HG02763 (cell line): ENCODE data around the gene EFHD2.
"Not testable (repeated sequence)": the region's sequence is repeated elsewhere in the genome, so short reads cannot be mapped to it uniquely, and the experiment has no call there.

ENCODE experiments used
- ATAC-seq: cut with Tn5 transposase; IDR thresholded peaks from one replicate; pipeline ENCODE4 v1.9.1; 2021; ENCODE audit warnings: mild to moderate bottlenecking, moderate library complexity; ENCODE audit not compliant: unreplicated experiment

EFHD2 gene

GRCh38 chr1:15449567-15449966 lies 39.9 kb downstream of the EFHD2 start:
- ATAC-seq = no peak

DNA sequence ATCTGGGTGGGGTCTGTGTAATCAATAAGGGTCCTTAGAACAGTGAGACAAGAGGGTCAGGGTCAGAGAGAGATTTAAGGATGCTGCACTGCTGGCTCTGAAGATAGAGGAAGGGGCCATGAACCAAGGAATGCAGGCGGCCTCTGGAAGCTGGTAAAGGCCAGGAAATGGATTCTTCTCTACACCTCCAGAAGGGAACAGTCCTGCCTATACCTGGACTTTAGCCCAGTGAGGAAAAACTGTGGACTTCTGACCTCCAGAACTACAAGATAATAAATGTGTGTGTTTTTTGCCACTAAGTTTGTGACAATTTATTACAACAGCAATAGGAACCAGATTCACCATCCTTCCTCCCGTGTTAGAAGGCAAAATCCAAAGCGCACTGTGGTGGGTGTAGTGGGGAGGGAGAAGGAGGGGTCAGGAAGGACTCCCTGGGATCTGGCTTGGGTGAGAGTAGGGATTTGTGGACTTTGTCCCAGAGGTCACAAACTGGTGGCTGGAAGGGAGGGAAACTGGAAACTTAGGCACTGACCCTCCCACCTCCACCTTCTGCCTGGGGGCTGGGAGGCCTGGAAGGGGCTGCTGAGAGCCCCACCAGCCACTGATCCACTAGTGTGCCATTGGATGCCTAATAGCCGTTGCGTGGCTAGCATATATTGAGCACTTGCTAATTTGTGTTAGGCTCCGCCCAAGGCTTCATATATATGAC lies 41.5 kb downstream of the EFHD2 start:
- no peak for ATAC-seq

DNA sequence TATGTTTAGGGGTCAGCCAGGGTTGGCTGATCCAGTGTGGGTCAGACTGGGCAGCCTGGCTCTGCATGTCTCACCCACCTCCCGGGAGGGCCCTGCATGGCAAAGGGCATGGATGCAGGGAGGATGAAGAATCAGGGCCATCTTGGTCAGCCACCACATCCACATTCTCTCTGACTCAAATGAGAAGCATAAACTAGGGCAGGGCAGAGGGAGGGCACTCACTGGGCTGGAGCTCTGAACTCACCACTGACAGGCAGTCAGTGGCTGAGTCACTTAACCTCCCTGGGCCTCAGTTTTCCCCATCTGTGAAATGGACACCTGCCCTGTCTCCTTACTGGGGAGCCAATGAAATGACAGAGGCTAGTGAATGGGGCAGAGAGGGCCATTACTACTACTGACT lies 42.5 kb downstream of the EFHD2 start:
- no peak for ATAC-seq

DNA sequence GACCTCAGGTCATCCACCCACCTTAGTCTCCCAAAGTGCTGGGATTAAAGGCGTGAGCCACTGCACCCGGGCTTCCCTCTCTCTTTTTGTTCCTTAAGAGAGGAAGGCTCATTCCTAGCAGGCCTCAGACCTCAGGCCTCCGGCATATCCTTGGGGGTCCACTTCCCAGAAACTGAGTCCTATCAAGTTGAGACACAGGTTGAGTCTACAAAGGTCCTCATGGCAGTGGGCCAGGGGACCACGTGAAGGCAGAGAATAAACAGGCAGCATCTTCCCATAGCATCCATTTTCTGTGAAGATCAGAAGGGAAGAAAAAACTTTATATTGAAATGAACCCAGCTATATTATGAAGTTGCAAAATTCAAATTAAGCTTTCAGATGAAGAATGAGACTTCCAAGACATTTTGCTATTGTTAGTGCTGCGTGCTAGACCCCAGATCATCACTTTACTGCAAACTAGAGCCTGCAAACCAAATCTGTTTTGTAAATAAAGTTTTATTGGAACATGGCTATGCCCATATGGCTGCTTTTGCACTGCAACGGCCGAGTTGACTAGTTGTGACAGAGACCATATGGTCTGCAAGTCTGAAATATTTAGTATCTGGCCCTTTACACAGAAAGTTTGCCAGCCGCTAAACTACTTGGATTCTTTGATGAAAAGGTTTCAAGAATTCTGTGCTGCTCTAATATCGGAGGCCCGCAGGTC lies 43.3 kb downstream of the EFHD2 start:
- ATAC-seq = no peak

GRCh38 chr1:15453734-15454133 lies 44.0 kb downstream of the EFHD2 start:
- no peak for ATAC-seq

DNA sequence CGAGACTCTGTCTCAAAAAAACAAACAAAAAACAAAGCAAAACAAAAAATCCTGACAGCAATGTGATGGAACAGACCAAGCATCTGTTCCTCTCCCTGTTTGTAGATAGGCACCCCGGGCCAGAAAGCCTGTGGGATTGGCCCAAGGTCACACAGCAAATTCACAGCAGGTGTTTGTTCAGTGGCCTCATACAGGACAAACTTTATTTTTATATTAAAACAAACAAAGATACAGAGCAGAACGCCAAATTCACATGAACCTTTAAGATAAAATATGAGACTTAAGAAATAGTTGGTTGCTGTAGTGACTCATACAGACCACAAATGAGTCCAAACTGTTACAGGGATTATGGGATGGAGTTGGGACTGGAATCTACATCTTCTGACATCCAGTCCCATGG lies 44.6 kb downstream of the EFHD2 start:
- ATAC-seq = no peak

- no peak for ATAC-seq
Observed at GRCh38 chr1:15455522-15455921, 45.8 kb downstream of the EFHD2 start.

DNA sequence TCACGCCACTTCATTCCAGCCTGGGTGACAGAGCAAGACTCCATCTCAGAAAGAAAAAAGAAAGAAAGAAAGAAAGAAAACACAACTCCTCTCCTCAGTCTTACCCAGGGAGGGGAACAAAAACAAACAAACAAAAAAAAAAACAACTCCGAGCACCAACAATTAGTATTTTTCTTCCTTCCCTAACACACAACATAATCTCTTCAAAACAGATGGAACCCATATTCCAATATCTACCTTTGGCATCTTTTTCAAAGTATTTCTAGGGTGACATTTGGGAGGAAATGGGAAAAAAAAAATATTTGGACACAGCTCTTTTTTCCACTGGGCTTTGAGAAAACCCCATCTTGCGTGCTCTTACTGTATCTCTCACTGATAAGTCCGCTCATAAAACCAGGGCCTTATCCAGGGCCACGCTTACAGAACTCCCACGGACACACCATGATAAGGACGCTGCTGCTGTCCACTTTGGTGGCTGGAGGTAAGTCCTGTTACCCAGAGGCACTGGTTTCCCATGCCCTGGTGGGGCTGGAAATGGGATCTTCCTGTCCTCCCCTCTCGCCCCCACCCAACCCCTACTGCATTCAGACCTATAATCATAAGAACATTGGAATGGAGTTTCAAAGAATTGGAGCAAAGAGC lies 46.7 kb downstream of the EFHD2 start, which contains the start of gene CELA2A:
TSS of gene CELA2A (plus strand) at position 420 of the 642 bp plus-strand sequence. CDS start at position 442, 22 bp downstream.
- ATAC-seq = no peak

- no peak for ATAC-seq
Observed at GRCh38 chr1:15457585-15457984, 47.9 kb downstream of the EFHD2 start.

DNA sequence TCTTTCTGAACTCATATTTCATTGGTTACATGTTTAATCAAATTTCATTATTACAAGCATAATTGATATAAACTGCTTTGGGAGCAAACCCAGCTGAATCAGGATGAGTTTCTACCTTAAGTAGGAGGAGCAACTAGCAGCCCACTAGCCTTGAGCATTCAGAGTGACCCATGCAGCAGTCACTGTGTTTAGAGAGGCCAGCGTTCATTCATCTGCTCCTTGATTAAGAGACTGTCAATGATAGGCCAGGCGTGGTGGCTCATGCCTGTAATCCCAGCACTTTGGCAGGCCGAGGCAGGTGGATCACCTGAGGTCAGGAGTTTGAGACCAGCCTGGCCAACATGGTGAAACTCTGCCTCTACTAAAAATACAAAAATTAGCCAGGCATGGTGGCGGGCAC lies 48.7 kb downstream of the EFHD2 start:
- ATAC-seq = not testable (repeated sequence)

- ATAC-seq = no peak
Observed at GRCh38 chr1:15459771-15460707, 50.4 kb downstream of the EFHD2 start.

GRCh38 chr1:15460708-15461095 lies 51.0 kb downstream of the EFHD2 start:
- ATAC-seq = no peak

- not testable (repeated sequence) for ATAC-seq
Observed at GRCh38 chr1:15463064-15463800, 53.5 kb downstream of the EFHD2 start.

GRCh38 chr1:15463926-15464322 lies 54.2 kb downstream of the EFHD2 start:
- not testable (repeated sequence) for ATAC-seq

- ATAC-seq = no peak
Observed at GRCh38 chr1:15465674-15466073, 56.0 kb downstream of the EFHD2 start.

DNA sequence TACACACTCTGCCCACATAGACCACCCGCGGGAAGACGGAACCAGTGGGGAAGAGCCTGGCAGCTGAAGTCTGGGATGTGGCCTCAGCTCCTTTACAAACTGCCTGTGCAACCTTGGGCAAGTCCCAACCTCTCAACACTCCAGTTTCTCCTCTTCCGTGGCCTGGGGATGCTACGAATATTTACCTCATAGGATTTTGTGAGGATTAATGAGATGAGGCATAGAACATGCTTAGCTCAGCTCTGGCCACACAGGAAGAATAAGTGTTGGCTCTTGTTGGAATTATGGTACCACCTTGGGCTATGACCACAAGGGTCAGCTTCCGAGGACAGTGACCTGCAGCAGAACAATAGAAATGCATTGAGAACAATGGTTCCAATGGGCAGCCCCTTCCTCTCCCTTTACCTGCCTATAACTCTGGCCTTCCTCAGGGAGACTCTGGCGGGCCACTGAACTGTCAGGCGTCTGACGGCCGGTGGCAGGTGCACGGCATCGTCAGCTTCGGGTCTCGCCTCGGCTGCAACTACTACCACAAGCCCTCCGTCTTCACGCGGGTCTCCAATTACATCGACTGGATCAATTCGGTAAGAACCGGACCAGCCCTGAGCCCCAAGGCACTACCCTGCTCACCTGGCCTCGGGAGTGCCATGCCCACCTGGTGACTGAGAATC lies 57.4 kb downstream of the EFHD2 start:
- ATAC-seq = not testable (repeated sequence)

- ATAC-seq = no peak
Observed at GRCh38 chr1:15468145-15468544, 58.5 kb downstream of the EFHD2 start.

- no peak for ATAC-seq
Observed at GRCh38 chr1:15469361-15469760, 59.7 kb downstream of the EFHD2 start.

DNA sequence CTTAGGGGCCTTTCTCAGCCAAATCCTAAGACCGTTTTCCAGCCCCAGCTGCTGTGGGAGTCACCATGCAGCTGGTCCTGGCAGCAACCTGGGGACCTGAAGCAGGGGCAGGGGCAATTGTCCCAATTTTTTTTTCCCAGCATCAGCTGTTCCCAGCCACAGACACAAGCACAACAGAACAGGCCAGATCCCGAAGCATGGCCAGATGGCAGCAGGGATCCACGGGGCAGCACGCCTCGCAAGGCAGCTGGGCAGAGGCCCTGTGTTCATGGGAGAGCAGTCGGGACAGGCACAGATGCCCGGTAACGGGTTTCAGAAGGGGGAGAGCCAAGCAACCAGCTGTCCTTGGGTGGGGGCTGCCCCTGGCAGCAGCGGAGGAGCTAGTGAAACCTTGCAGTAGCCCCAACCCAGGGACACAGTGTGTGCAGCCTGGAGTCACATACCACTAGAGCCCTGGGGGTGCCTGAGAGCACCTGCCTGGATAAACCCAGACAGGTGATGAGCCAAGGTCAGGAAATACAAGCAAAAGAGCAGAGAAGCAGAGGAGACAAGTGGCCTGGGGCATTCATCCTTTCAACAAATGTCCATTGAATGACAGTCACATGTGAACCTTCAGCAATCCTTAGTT lies 60.2 kb downstream of the EFHD2 start:
- not testable (repeated sequence) for ATAC-seq
